ENCODE results near the gene ALKBH6.

- TF ChIP-seq ZFP3 (CRISPR knock-in tag; IDR thresholded peaks at IDR 0.05) = no peak
- no peak for TF ChIP-seq ARNTL (CRISPR knock-in tag; IDR thresholded peaks at IDR 0.05; ENCODE audit: borderline replicate concordance, low read depth)
- no peak for TF ChIP-seq CREB5 (CRISPR knock-in tag; IDR thresholded peaks at IDR 0.05; ENCODE audit: low read depth)
- no peak for TF ChIP-seq RARB (CRISPR knock-in tag; IDR thresholded peaks at IDR 0.05)
- no peak for TF ChIP-seq POU6F1 (CRISPR knock-in tag; IDR thresholded peaks at IDR 0.05; ENCODE audit: borderline replicate concordance, low read depth)
- TF ChIP-seq BACH2 (CRISPR knock-in tag; IDR thresholded peaks at IDR 0.05; ENCODE audit: borderline replicate concordance) = no peak
- TF ChIP-seq GLIS3 (CRISPR knock-in tag; IDR thresholded peaks at IDR 0.05) = no peak
- no peak for TF ChIP-seq PATZ1 (CRISPR knock-in tag; IDR thresholded peaks at IDR 0.05; ENCODE audit: borderline replicate concordance)
- no peak for TF ChIP-seq ZFP30 (CRISPR knock-in tag; IDR thresholded peaks at IDR 0.05)
- TF ChIP-seq OSR1 (CRISPR knock-in tag; IDR thresholded peaks at IDR 0.05) = no peak
These were observed 33.8 kb upstream of the ALKBH6 start for GRCh38 chr19:36047835-36048234.

Measured in SK-N-SH treated with all-trans-retinoic acid at 6 μM for 48 hours (cell line).